ENCODE results near the gene TNFSF9. TPM values are rescaled to one million over a fixed set of nuclear protein-coding genes. Genes with fewer than 3 reads are reported as not detected.

TNFSF9 gene
- total RNA-seq, 2 experiments from 2014 or later, result 20.9 to 22.3 TPM

GRCh38 chr19:6527893-6528543 lies 2.8 kb upstream of the TNFSF9 start:
- Histone ChIP-seq H3K36me3 (ENCODE audit: insufficient read depth, low read length) (no peaks in the 10 kb centered on the region), H3K9me3 (ENCODE audit: low read length) (no peaks in the 10 kb centered on the region), H2AFZ (ENCODE audit: low read length) (peak overlapping the region; percentile 71), H3K27ac (ENCODE audit: low read depth, low read length, poor library complexity, severe bottlenecking) (peak overlapping the region; percentile 91), H3K4me2 (ENCODE audit: low read length) (peak overlapping the region; percentile 80), H3K4me3 (ENCODE audit: low read depth, low read length, poor library complexity, severe bottlenecking) (peak overlapping the region; percentile 91), H3K79me2 (ENCODE audit: insufficient read depth, low read depth, low read length) (peaks cover 32% of the 10 kb centered on the region), H3K9me2 (ENCODE audit: insufficient read depth, low read length) (no peaks in the 10 kb centered on the region), H4K20me1 (ENCODE audit: insufficient read depth, low read length) (peaks cover 14% of the 10 kb centered on the region; the same call in 1 of the 2 replicates), H3K4me1 (ENCODE audit: insufficient read depth, low read length, poor library complexity, severe bottlenecking) (peaks cover 60% of the 10 kb centered on the region)
- CTCF ChIA-PET (ENCODE audit: unreplicated experiment), result no interaction called here
- peak; percentile 99 for DNase-seq (ENCODE audit: low spot score)
- no TSS peak for BruUV-seq (replicated peaks)
- POLR2A ChIA-PET, result interaction anchor here (1.0 to 1.1 kb wide), 2 partner anchors 59 to 77 kb away, joined by 5 to 7 read pairs; no protein-coding TSS in a partner anchor
- no peak for TF ChIP-seq EZH2phosphoT487 (IDR thresholded peaks at IDR 0.05; ENCODE audit: borderline replicate concordance, low read depth, low read length)
- TF ChIP-seq, protein P1, sequence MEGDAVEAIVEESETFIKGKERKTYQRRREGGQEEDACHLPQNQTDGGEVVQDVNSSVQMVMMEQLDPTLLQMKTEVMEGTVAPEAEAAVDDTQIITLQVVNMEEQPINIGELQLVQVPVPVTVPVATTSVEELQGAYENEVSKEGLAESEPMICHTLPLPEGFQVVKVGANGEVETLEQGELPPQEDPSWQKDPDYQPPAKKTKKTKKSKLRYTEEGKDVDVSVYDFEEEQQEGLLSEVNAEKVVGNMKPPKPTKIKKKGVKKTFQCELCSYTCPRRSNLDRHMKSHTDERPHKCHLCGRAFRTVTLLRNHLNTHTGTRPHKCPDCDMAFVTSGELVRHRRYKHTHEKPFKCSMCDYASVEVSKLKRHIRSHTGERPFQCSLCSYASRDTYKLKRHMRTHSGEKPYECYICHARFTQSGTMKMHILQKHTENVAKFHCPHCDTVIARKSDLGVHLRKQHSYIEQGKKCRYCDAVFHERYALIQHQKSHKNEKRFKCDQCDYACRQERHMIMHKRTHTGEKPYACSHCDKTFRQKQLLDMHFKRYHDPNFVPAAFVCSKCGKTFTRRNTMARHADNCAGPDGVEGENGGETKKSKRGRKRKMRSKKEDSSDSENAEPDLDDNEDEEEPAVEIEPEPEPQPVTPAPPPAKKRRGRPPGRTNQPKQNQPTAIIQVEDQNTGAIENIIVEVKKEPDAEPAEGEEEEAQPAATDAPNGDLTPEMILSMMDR (conservative IDR thresholded peaks at IDR 0.05; ENCODE audit: low read length), result no peak
- intact Hi-C loops (cut with micrococcal nuclease; ENCODE audit: unreplicated experiment), result loop anchor here (2.0 kb wide), 1 partner anchor 49 kb away; no protein-coding TSS in a partner anchor

GRCh38 chr19:6528544-6529121 lies 2.2 kb upstream of the TNFSF9 start:
- peaks cover 58% of the 10 kb centered on the region for H3K4me1 ChIP-seq (ENCODE audit: insufficient read depth, low read length, poor library complexity, severe bottlenecking)
- TF ChIP-seq, protein P1 (conservative IDR thresholded peaks at IDR 0.05; ENCODE audit: low read length), result no peak
- TF ChIP-seq EZH2phosphoT487 (IDR thresholded peaks at IDR 0.05; ENCODE audit: borderline replicate concordance, low read depth, low read length), result no peak
- no TSS peak for BruUV-seq (replicated peaks)
- H3K9me3 ChIP-seq (ENCODE audit: low read length), result no peaks in the 10 kb centered on the region
- no peaks in the 10 kb centered on the region for H3K36me3 ChIP-seq (ENCODE audit: insufficient read depth, low read length)
- no peak overlapping the region for H2AFZ ChIP-seq (ENCODE audit: low read length)
- peaks cover 32% of the 10 kb centered on the region for H3K79me2 ChIP-seq (ENCODE audit: insufficient read depth, low read depth, low read length)
- ChIA-PET POLR2A (interaction anchor here (0.6 to 1.1 kb wide), 3 partner anchors 9 to 77 kb away, joined by 3 to 7 read pairs (median 5); no protein-coding TSS in a partner anchor), CTCF (ENCODE audit: unreplicated experiment) (interaction anchor here (0.6 kb wide), 1 partner anchor 689 kb away, joined by 6 read pairs; no protein-coding TSS in a partner anchor)
- intact Hi-C loops (cut with micrococcal nuclease; ENCODE audit: unreplicated experiment), result loop anchor here (2.0 kb wide), 1 partner anchor 48 kb away; no protein-coding TSS in a partner anchor
- H3K9me2 ChIP-seq (ENCODE audit: insufficient read depth, low read length), result no peaks in the 10 kb centered on the region
- H3K4me2 ChIP-seq (ENCODE audit: low read length), result peak overlapping the region; percentile 80
- peaks cover 14% of the 10 kb centered on the region; the same call in 1 of the 2 replicates for H4K20me1 ChIP-seq (ENCODE audit: insufficient read depth, low read length)
- peak; percentile 82 for DNase-seq (ENCODE audit: low spot score)
- peak overlapping the region; percentile 91 for H3K27ac ChIP-seq (ENCODE audit: low read depth, low read length, poor library complexity, severe bottlenecking)
- peak overlapping the region; percentile 91 for H3K4me3 ChIP-seq (ENCODE audit: low read depth, low read length, poor library complexity, severe bottlenecking)
